HCEC 1CT (cell line): Measurements from ENCODE around the gene RCSD1.
A peak's percentile ranks its signal among the peaks of the same experiment; 100 is the strongest.
"Not testable (repeated sequence)": the region's sequence is repeated elsewhere in the genome, so short reads cannot be mapped to it uniquely, and the experiment has no call there.

Source experiments
- DNase-seq: peaks from one replicate; pipeline ENCODE4 v3.0.0-alpha.2; 2017

RCSD1 gene

DNA sequence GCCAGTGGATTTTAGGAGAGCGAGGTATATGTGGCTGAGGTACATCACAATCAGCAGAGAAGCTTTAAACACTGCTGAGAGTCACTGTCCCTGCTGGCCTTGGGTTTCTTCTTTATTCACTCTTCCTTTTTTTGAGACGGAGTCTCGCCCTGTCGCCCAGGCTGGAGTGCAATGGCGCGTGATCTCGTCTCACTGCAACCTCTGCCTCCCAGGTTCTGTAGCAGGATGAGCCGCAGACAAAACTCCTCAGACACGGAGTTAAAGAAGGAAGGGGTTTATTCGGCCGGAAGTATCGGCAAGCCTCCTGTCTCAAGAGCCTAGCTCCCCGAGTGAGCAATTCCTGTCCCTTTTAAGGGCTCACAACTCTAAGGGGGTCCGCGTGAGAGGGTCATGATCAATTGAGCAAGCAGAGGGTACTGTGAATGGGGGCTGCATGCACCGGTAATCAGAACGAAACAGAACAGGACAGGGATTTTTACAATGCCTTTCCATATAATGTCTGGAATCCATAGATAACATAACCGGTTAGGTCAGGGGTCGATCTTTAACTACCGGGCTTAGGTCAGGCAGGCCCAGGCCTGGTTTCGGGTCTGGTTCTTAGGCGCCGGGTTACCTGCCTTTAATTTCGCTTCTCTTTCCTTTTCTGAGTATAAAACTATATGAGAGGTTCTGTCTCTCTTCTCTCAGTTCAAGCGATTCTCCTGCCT, 89.8 kb downstream of the RCSD1 start:
- DNase-seq: not testable (repeated sequence)

DNA sequence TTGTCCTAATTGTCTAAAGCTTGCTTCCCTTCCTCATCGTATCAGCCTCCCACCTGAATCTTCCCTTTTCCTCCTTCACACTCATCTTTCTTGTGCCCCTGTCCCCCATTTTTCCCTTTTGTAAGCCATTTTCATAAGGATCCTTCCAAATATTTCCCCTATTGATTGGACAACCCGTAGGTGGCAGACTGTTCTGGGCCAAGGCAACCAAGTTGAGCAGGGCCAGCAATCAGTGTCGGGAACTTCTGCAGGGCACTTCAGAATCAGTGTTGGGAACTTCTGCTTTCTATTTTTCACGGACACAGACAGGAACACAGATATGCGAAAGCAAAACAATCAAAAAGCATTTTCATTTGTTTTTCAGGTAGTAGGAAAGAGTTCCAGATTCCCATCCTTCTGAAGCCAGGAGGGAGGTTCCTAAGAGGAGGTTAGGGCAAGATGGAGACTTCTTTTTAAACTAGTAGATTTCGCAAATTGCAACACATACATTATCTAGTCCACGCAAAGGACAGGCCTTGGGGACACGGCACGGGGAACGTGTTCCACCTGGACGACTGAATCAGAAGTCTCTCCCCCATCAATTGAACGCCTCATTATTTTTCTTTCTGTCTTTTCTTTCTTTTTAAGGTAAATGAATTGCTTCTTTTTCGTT, 91.1 kb downstream of the RCSD1 start:
- DNase-seq: peak; percentile 76

- peak; percentile 91 for DNase-seq
These were observed 91.7 kb downstream of the RCSD1 start, which contains the start of gene MPZL1 for GRCh38 chr1:167721617-167722151. MPZL1 (plus strand) TSS chr1:167721982; CDS start chr1:167722152, 170 bp downstream.

- DNase-seq: peak; percentile 27
These were observed 92.3 kb downstream of the RCSD1 start for GRCh38 chr1:167722152-167722869.

- no peak for DNase-seq
These were observed 92.8 kb downstream of the RCSD1 start for GRCh38 chr1:167722870-167723251.

GRCh38 chr1:167723707-167724323, 93.8 kb downstream of the RCSD1 start:
- DNase-seq: no peak

DNA sequence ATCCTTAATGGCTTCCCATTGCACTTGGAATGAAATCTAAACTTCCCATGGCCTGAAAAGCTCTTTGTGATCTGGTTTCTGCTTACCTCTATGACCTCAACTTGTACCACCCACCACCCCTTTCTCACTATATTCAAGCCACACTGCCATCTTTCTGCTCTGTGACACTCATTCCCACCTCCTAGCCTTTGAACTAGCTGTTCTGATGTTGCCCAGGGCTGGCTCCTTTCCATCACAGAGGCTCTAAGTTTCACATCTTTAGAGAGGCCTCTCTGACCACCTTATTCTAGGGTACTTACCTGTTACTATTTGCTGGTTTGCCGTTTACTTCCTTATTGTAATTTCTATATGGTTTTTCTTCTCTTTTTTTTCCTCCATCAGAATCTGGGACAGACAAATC, 96.0 kb downstream of the RCSD1 start:
- no peak for DNase-seq

- DNase-seq: no peak
These were observed 98.9 kb downstream of the RCSD1 start for GRCh38 chr1:167728818-167729410.

DNA sequence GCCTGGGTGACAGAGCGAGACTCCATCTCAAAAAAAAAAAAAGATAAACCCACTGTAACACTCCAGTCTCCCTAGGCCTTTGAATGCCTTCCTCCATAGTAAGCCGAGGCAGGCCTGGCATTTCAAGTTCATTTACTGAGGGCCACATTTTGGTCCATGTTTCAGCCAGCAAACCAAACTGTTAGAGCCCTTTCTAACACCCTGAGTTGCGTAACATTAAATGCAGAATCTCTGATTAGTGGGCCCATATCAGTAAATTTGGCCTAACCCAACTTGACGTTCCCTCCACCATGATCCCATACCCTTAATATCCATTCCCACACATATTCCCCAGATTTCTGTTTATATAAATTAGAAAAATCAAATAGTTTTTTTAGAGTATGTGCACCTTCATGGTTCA, 104.2 kb downstream of the RCSD1 start:
- DNase-seq: no peak

GRCh38 chr1:167734841-167735240, 104.8 kb downstream of the RCSD1 start:
- DNase-seq: no peak

GRCh38 chr1:167737169-167737568, 107.1 kb downstream of the RCSD1 start:
- no peak for DNase-seq

GRCh38 chr1:167738158-167738557, 108.1 kb downstream of the RCSD1 start:
- DNase-seq: no peak

- no peak for DNase-seq
These were observed 109.7 kb downstream of the RCSD1 start for GRCh38 chr1:167739752-167740151.

DNA sequence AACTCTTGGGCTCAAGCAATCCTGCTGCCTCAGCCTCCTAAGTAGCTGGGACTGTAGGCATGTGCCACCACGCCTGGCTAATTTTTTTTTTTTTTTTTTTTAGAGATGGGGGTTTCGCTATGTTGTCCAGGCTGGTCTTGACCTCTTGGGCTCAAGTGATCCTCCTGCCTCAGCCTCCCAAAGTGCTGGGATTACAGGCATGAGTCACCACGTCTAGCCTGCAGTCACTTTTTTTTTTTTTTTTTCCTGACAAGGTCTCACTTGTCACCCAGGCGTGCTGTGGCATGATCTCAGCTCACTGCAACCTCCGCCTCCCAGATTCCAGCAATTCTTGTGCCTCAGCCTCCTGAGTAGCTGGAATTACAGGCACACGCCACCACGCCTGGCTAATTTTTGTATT, 111.1 kb downstream of the RCSD1 start:
- DNase-seq: not testable (repeated sequence)

- DNase-seq: not testable (repeated sequence)
These were observed 112.5 kb downstream of the RCSD1 start for GRCh38 chr1:167742392-167743057.

DNA sequence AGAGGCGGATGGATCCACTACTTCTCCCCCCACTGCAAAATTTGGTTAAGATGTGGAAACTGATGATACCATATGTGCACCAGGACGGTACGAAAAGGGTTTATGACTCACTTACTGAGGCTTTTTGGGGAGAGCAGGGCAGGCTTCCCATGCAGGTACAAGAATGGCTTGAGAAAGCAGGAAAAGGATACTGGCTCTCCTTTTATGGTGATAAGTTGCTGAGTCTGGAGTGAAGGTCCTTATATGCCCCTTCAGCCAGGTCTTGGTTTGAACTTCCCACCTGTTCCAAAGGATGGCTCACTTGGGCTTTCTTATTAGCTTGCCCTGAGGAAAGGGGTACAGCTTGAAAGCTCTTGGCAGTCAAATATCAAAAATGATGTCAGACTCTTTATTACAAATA, 114.9 kb downstream of the RCSD1 start:
- no peak for DNase-seq

DNA sequence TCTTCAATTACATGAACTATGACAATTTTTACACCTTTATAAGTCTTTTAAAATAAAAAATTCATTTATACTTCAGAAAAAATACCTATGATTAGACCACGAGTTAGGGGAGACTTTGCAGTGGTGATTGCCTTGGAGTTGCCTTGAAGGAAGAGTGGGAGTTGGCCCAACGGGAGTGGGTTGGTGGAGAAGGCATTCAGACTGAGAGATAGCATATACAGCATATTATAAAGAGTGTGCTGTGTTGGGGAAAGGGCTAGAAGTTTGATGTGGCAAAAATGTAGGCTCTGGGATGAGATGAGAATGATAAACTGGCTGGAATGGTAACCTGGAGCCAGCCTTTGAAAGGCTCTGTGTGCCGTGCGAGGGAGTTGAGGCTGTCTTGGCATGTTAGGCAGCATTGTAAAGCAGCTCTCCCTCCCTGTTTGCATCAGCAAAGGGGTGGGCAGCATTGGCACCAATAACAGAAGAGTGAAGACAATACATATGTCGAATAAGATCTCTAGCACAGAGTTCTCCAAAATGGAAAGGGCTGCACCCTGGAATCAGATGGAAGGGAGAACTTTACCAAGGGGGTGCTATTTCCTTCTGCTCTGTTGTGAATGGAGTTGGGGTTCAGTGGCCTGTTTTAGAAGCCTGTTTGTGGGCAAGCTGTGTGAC, 116.1 kb downstream of the RCSD1 start:
- no peak for DNase-seq

DNA sequence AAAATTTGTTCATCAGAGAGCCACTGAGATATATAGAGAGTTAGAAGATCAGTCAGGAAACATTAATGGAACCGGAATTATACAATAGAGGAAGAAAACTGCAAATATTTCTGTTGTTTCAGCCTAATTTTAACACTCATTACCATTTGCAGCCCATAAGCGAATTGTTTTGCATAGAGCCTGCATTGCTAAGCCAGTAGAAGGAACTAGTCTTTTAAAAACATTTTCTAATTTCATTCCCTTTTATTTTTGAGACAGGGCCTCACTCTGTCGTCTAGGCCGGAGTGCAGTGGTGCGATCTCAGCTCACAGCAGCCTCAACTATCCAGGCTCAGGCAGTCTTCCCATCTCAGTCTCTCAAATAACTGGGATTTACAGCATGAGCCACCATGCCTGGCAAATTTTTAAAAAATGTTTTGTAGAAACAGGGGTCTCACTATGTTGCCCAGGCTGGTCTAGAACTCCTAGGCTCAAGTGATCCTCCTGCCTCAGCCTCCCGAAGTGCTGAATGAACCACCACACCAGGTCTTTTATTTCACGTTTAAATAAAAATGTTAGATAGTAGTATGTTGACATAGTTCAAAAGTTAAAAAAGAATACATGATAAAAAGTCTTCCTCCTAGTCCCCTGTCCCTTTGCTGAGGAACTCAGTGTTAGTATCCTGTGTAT, 117.1 kb downstream of the RCSD1 start:
- DNase-seq: no peak

GRCh38 chr1:167747988-167748387, 118.0 kb downstream of the RCSD1 start:
- DNase-seq: peak; percentile 75

DNA sequence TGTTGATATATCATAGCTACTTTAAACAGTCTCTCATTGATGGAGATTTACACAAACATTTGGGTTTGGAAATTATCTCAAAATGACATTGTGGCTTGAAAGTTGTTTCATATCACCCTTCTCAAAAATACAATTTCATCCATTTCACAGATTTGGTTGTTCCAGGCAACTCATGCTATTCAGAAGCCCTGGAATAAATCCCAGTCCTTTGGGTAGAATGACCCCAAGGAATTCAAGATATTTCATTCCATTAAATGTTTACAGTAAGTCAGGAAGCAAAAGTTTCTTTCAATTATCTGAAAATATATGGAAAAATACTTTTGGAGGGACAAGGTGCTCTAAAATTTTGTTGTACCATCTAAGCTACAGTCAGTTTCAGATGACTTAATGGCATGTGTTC, 118.9 kb downstream of the RCSD1 start:
- DNase-seq: no peak

DNA sequence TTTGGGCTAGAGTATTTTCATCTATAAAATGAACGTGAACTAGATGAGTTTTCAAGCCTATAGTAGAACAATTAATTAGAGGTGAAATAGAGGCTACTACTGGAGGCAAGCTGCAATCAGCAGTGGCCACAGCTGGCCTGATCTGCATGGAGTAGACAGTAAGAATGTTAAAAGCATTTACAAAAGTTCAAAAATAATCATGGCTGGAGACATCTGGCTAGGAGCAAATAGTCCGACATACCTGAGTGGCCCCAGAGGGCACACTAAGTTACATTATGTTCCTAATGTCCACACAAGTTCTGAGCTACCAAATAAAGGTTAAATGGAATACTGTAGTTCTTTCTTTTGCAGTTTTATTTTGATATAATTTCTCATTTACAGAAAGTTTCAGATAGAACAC, 119.7 kb downstream of the RCSD1 start:
- DNase-seq: no peak
